Tibial artery (tissue), 4 donors: ENCODE data around the gene PLA2G4D.

ENCODE experiments used
- DNase-seq, 2 donors: peaks; one replicate each; pipeline ENCODE4 v3.0.0-alpha.2; 2019
- H3K27ac ChIP-seq, 2 donors: fragments of 200-600 bp; sonication (generic) in 1 of 2; 1 replicate in 1 of 2; 2 replicates in 1 of 2; pipeline ENCODE4 v1.5.1; 2018 to 2019; ENCODE audit warnings: mild to moderate bottlenecking in 1 of 2
- H3K27me3 ChIP-seq, 2 donors: fragments of 200-600 bp; sonication (generic) in 1 of 2; one replicate each; pipeline versions ENCODE4 v1.5.1 to v1.6.0; 2016 to 2019
- H3K36me3 ChIP-seq, 3 donors: fragments of 200-600 bp; sonication (generic) in 2 of 3; one replicate each; pipeline ENCODE4 v1.5.1; 2016 to 2019; ENCODE audit warnings: mild to moderate bottlenecking in 2 of 3
- H3K4me1 ChIP-seq, 4 donors: fragments of 200-600 bp; sonication (generic) in 2 of 4; 1 replicate in 3 of 4; 2 replicates in 1 of 4; pipeline ENCODE4 v1.5.1; 2016 to 2019
- H3K4me3 ChIP-seq, 2 donors: fragments of 200-600 bp; sonication (generic) in 1 of 2; 1 replicate in 1 of 2; 2 replicates in 1 of 2; pipeline ENCODE4 v1.5.1; 2018 to 2019; ENCODE audit warnings: mild to moderate bottlenecking in 2 of 2
- H3K9me3 ChIP-seq, 3 donors: fragments of 200-600 bp; sonication (generic) in 1 of 3; one replicate each; pipeline ENCODE4 v1.5.1; 2016 to 2019
- intact Hi-C: fragments of 100-400 bp; cut with DNase I; formaldehyde crosslinking; loops from one replicate; pipeline ENCODE4 v1.15.0; 2023; ENCODE audit warnings: low total_unique reads
- TF ChIP-seq, protein P1 (sequence below), 2 experiments: fragments of 200-600 bp in 1 of 2; fragments of 450-650 bp in 1 of 2; IDR thresholded peaks; one replicate each; pipeline ENCODE4 v1.5.1; 2017 to 2019; ENCODE audit warnings: antibody characterized with exemption in 2 of 2, mild to moderate bottlenecking in 1 of 2, moderate library complexity in 1 of 2

PLA2G4D gene

GRCh38 chr15:42050484-42051255 lies 43.7 kb downstream of the PLA2G4D start:
- no peak for DNase-seq
- Histone ChIP-seq H3K9me3 (no peaks in the 10 kb centered on the region), H3K27ac (no peak overlapping the region), H3K4me3 (no peak overlapping the region), H3K36me3 (no peaks in the 10 kb centered on the region), H3K4me1 (no peaks in the 10 kb centered on the region), H3K27me3 (peaks cover 0 to 4% of the 10 kb centered on the region in 2 donors)
- intact Hi-C loops = loop anchor here (5.0 kb wide), 1 partner anchor 53 kb away; no protein-coding TSS in a partner anchor
- TF ChIP-seq, protein P1, sequence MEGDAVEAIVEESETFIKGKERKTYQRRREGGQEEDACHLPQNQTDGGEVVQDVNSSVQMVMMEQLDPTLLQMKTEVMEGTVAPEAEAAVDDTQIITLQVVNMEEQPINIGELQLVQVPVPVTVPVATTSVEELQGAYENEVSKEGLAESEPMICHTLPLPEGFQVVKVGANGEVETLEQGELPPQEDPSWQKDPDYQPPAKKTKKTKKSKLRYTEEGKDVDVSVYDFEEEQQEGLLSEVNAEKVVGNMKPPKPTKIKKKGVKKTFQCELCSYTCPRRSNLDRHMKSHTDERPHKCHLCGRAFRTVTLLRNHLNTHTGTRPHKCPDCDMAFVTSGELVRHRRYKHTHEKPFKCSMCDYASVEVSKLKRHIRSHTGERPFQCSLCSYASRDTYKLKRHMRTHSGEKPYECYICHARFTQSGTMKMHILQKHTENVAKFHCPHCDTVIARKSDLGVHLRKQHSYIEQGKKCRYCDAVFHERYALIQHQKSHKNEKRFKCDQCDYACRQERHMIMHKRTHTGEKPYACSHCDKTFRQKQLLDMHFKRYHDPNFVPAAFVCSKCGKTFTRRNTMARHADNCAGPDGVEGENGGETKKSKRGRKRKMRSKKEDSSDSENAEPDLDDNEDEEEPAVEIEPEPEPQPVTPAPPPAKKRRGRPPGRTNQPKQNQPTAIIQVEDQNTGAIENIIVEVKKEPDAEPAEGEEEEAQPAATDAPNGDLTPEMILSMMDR (IDR thresholded peaks at IDR 0.05) = no peak

GRCh38 chr15:42048821-42049200 lies 45.6 kb downstream of the PLA2G4D start:
- no peak overlapping the region for H3K27ac ChIP-seq
- no peaks in the 10 kb centered on the region for H3K36me3 ChIP-seq
- TF ChIP-seq, protein P1 (IDR thresholded peaks at IDR 0.05) = no peak
- DNase-seq = no peak
- no peaks in the 10 kb centered on the region for H3K9me3 ChIP-seq
- H3K4me1 ChIP-seq = no peaks in the 10 kb centered on the region
- intact Hi-C loops = no loop called here
- H3K4me3 ChIP-seq = no peak overlapping the region
- H3K27me3 ChIP-seq = peaks cover 0 to 9% of the 10 kb centered on the region in 2 donors

- Histone ChIP-seq H3K4me3 (no peak overlapping the region), H3K27me3 (peaks cover 0 to 9% of the 10 kb centered on the region in 2 donors), H3K4me1 (no peaks in the 10 kb centered on the region), H3K36me3 (no peaks in the 10 kb centered on the region), H3K9me3 (no peaks in the 10 kb centered on the region), H3K27ac (no peak overlapping the region)
- TF ChIP-seq, protein P1 (IDR thresholded peaks at IDR 0.05) = no peak
- DNase-seq = no peak
- intact Hi-C loops = no loop called here
Observed at GRCh38 chr15:42048080-42048820, 46.1 kb downstream of the PLA2G4D start.

- Histone ChIP-seq H3K4me3 (no peak overlapping the region), H3K9me3 (no peaks in the 10 kb centered on the region), H3K27ac (no peak overlapping the region), H3K27me3 (peaks cover 0 to 9% of the 10 kb centered on the region in 2 donors), H3K4me1 (no peaks in the 10 kb centered on the region), H3K36me3 (no peaks in the 10 kb centered on the region)
- intact Hi-C loops = no loop called here
- TF ChIP-seq, protein P1 (IDR thresholded peaks at IDR 0.05) = no peak
- DNase-seq = no peak
Observed at GRCh38 chr15:42046597-42046996, 47.8 kb downstream of the PLA2G4D start.

DNA sequence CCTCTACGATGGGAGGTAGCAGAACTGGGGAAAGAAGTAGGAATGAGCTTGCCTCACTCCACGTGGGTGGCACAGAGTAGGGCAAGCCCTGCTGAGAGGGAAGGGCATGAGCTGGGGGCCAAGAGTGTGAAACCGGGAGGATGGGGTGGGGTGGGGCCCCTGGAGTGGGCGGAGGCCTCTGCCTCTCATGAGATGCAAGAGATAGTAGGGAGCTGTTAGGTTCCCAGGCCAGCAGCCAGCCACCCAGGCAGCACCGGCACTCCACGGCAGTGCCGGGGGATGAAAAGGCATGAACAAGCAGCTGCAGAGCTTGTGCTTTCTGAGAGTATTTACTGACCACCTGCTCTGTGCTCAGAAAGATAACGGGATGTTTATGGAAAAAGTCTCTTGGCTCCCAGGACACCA lies 49.1 kb downstream of the PLA2G4D start:
- no peaks in the 10 kb centered on the region for H3K9me3 ChIP-seq
- peaks cover 0 to 9% of the 10 kb centered on the region in 2 donors for H3K27me3 ChIP-seq
- TF ChIP-seq, protein P1 (IDR thresholded peaks at IDR 0.05) = no peak
- no peaks in the 10 kb centered on the region for H3K4me1 ChIP-seq
- no peaks in the 10 kb centered on the region for H3K36me3 ChIP-seq
- H3K4me3 ChIP-seq = no peak overlapping the region
- intact Hi-C loops = no loop called here
- no peak for DNase-seq
- H3K27ac ChIP-seq = no peak overlapping the region
